ENCODE data around the gene ABCF2.

GRCh38 chr7:151212626-151213025 is 14.4 kb downstream of the ABCF2 start:
- TF ChIP-seq ZSCAN30 (CRISPR knock-in tag; IDR thresholded peaks at IDR 0.05) (no peak), ZFP62 (CRISPR knock-in tag; IDR thresholded peaks at IDR 0.05) (no peak), MAZ (IDR thresholded peaks at IDR 0.05; ENCODE audit: borderline replicate concordance, low read depth, low read length) (no peak), MAZ (CRISPR knock-in tag; IDR thresholded peaks at IDR 0.05; ENCODE audit: low read depth) (no peak), ZNF652 (CRISPR knock-in tag; IDR thresholded peaks at IDR 0.05; ENCODE audit: borderline replicate concordance, low read depth) (no peak), CTCF (CRISPR knock-in tag; IDR thresholded peaks at IDR 0.05) (no peak), STAT6 (CRISPR knock-in tag; IDR thresholded peaks at IDR 0.05; ENCODE audit: borderline replicate concordance) (no peak), SIN3A (IDR thresholded peaks at IDR 0.05; ENCODE audit: borderline replicate concordance, low read depth, low read length) (no peak), CCDC6 (CRISPR knock-in tag; IDR thresholded peaks at IDR 0.05) (no peak), ZKSCAN8 (CRISPR knock-in tag; IDR thresholded peaks at IDR 0.05; ENCODE audit: borderline replicate concordance) (no peak), TEAD3 (CRISPR knock-in tag; optimal IDR thresholded peaks at IDR 0.05; ENCODE audit: borderline replicate concordance) (no peak), SRF (IDR thresholded peaks at IDR 0.05; ENCODE audit: low read depth, low read length) (no peak), PREB (CRISPR knock-in tag; IDR thresholded peaks at IDR 0.05) (no peak)
